AG09309 (cell line): ENCODE measurements around the gene NME8.
"Not testable (repeated sequence)": the region's sequence is repeated elsewhere in the genome, so short reads cannot be mapped to it uniquely, and the experiment has no call there.

Experiments used
- DNase-seq: peaks from one replicate; pipeline ENCODE4 v3.0.0-alpha.2; 2010; ENCODE audit warnings: low read depth
- H3K4me3 ChIP-seq: 2 replicates; pipeline ENCODE4 v1.5.1; 2011; ENCODE audit warnings: mild to moderate bottlenecking, low read depth, low read length, moderate library complexity; ENCODE audit not compliant: control insufficient read depth
- TF ChIP-seq, protein P1 (sequence below): IDR thresholded peaks from 2 replicates; pipeline ENCODE4 v1.5.1; 2011; ENCODE audit warnings: mild to moderate bottlenecking, low read depth, low read length, inconsistent platforms; ENCODE audit not compliant: insufficient read depth, control insufficient read depth; ENCODE audit errors: missing control alignments

NME8 gene, protein sequence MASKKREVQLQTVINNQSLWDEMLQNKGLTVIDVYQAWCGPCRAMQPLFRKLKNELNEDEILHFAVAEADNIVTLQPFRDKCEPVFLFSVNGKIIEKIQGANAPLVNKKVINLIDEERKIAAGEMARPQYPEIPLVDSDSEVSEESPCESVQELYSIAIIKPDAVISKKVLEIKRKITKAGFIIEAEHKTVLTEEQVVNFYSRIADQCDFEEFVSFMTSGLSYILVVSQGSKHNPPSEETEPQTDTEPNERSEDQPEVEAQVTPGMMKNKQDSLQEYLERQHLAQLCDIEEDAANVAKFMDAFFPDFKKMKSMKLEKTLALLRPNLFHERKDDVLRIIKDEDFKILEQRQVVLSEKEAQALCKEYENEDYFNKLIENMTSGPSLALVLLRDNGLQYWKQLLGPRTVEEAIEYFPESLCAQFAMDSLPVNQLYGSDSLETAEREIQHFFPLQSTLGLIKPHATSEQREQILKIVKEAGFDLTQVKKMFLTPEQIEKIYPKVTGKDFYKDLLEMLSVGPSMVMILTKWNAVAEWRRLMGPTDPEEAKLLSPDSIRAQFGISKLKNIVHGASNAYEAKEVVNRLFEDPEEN

GRCh38 chr7:37848297-37848696, at the start of gene NME8:
TSS of gene NME8 (plus strand) at chr7:37848597. CDS start at chr7:37850267, 1,670 bp downstream.
- DNase-seq: no peak
- H3K4me3 ChIP-seq: no peak within 1 kb of the TSS
- TF ChIP-seq, protein P1, sequence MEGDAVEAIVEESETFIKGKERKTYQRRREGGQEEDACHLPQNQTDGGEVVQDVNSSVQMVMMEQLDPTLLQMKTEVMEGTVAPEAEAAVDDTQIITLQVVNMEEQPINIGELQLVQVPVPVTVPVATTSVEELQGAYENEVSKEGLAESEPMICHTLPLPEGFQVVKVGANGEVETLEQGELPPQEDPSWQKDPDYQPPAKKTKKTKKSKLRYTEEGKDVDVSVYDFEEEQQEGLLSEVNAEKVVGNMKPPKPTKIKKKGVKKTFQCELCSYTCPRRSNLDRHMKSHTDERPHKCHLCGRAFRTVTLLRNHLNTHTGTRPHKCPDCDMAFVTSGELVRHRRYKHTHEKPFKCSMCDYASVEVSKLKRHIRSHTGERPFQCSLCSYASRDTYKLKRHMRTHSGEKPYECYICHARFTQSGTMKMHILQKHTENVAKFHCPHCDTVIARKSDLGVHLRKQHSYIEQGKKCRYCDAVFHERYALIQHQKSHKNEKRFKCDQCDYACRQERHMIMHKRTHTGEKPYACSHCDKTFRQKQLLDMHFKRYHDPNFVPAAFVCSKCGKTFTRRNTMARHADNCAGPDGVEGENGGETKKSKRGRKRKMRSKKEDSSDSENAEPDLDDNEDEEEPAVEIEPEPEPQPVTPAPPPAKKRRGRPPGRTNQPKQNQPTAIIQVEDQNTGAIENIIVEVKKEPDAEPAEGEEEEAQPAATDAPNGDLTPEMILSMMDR: no peak

- TF ChIP-seq, protein P1: no peak
- no peak for DNase-seq
- H3K4me3 ChIP-seq: no peak overlapping the region
Observed at GRCh38 chr7:37806152-37806551, 42.2 kb upstream of the NME8 start.

DNA sequence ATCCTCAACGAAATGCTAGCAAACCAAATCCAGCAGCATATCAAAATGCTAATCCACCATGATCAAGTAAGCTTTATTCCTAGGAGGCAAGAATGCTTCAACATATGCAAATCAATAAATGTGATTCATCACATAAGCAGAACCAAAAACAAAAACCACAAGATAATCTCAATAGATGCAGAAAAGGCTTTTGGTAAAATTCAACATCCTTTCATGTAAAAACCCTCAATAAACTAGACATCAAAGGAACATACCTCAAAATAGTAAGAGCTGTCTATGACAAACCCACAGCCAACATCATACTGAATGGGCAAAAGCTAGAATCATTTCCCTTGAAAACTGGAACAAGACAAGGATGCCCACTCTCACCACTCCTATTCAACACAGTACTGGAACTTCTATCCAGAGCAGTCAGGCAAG, 36.2 kb upstream of the NME8 start:
- not testable (repeated sequence) for H3K4me3 ChIP-seq, DNase-seq

- no peak overlapping the region for H3K4me3 ChIP-seq
Observed at GRCh38 chr7:37815671-37816371, 32.6 kb upstream of the NME8 start.

GRCh38 chr7:37816922-37817590, 31.3 kb upstream of the NME8 start:
- TF ChIP-seq, protein P1: no peak
- H3K4me3 ChIP-seq: no peak overlapping the region
- DNase-seq: no peak

More at GRCh38 chr7:37815671-37816371, 32.6 kb upstream of the NME8 start:
- TF ChIP-seq, protein P1: no peak
- no peak for DNase-seq

DNA sequence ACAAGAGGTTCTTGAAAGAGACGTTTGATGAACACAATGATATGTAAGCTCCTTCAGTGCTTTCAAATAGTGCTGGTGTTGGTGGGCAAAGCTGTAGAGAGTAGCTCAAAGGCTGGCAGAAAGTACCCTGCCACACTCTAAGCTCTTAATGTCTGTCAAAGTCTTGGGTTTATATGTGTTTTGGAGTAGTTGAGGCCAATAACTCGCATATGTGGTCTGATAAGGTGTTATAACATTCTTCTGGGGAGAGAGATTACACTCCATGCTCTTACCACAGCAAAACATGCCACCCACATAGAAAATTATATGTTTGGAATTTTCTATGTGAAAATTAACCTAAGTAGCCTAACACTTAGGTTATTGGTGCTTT, 30.8 kb upstream of the NME8 start:
- TF ChIP-seq, protein P1: no peak
- no peak overlapping the region for H3K4me3 ChIP-seq
- DNase-seq: no peak
